IMR-90 (cell line): Measurements from ENCODE around the gene ATP5F1D. TPM values are rescaled to one million over a fixed set of nuclear protein-coding genes. Genes with fewer than 3 reads are reported as not detected.

ENCODE experiments used
- ATAC-seq: fragments of 200-7000 bp; cut with Tn5 transposase; 2 replicates; pipeline ENCODE4 v1.9.1; 2020; ENCODE audit warnings: low read depth, mild to moderate bottlenecking, moderate library complexity
- BruUV-seq: library from RNA; stranded (reverse); fragments of 400-500 nt; replicated peaks from 2 replicates; lab custom pipeline; 2021; lab: Mats Ljungman, UMichigan
- CTCF ChIA-PET: fragments of 300-600 bp; formaldehyde crosslinking; extraction: SDS; loops from one replicate; lab custom pipeline; 2021; ENCODE audit warnings: antibody characterized with exemption; lab: Yijun Ruan, JAX
- POLR2A ChIA-PET: fragments of 300-600 bp; sonication (Branson Sonifier 250); formaldehyde crosslinking; loops from one replicate; lab custom pipeline; 2022; ENCODE audit warnings: antibody characterized with exemption; ENCODE audit not compliant: unreplicated experiment; lab: Charles Lee
- DNase-seq: peaks from one replicate; pipeline ENCODE4 v3.0.0; 2013
- H2AFZ ChIP-seq: replicated peaks from 2 replicates; pipeline ENCODE3; 2013; ENCODE audit warnings: low read length, mild to moderate bottlenecking; ENCODE audit not compliant: poor library complexity
- H2AK5ac ChIP-seq: 2 replicates; pipeline ENCODE4 v1.6.1; 2013; ENCODE audit warnings: low read depth, low read length, inconsistent platforms
- H2AK9ac ChIP-seq: replicated peaks from 2 replicates; pipeline ENCODE3; 2013; ENCODE audit warnings: mild to moderate bottlenecking, low read depth, low read length, moderate library complexity; ENCODE audit not compliant: poor library complexity
- H2BK120ac ChIP-seq: 2 replicates; pipeline ENCODE4 v1.6.1; 2013; ENCODE audit warnings: low read depth, low read length, inconsistent platforms
- H2BK15ac ChIP-seq: 3 replicates; pipeline ENCODE4 v1.6.1; 2013; ENCODE audit warnings: low read depth, low read length, inconsistent platforms
- H2BK20ac ChIP-seq: 2 replicates; pipeline ENCODE4 v1.6.1; 2013; ENCODE audit warnings: low read depth, mild to moderate bottlenecking, inconsistent platforms, low read length, moderate library complexity
- H2BK5ac ChIP-seq: 2 replicates; pipeline ENCODE4 v1.6.1; 2013; ENCODE audit warnings: mild to moderate bottlenecking, low read depth, low read length, inconsistent platforms; ENCODE audit not compliant: poor library complexity, severe bottlenecking
- H3K14ac ChIP-seq: replicated peaks from 2 replicates; pipeline ENCODE4 v1.6.1; 2013; ENCODE audit warnings: low read depth, low read length, inconsistent platforms
- H3K18ac ChIP-seq: 2 replicates; pipeline ENCODE4 v1.6.1; 2013; ENCODE audit warnings: low read depth, low read length, control low read depth
- H3K23ac ChIP-seq: 2 replicates; pipeline ENCODE4 v1.6.1; 2013; ENCODE audit warnings: low read depth, low read length, inconsistent platforms
- H3K27ac ChIP-seq: 2 replicates; pipeline ENCODE4 v1.5.1; 2013; ENCODE audit warnings: mild to moderate bottlenecking, control low read depth, low read length; ENCODE audit not compliant: insufficient read depth
- H3K27me3 ChIP-seq: 2 replicates; pipeline ENCODE4 v1.6.1; 2013; ENCODE audit warnings: low read length; ENCODE audit not compliant: control insufficient read depth, insufficient read depth
- H3K36me3 ChIP-seq: 2 replicates; pipeline ENCODE4 v1.6.1; 2013; ENCODE audit warnings: low read length, mixed read lengths; ENCODE audit not compliant: control insufficient read depth, insufficient read depth
- H3K4ac ChIP-seq: 2 replicates; pipeline ENCODE4 v1.6.1; 2013; ENCODE audit warnings: low read depth, low read length, inconsistent platforms
- H3K4me1 ChIP-seq: 2 replicates; pipeline ENCODE4 v1.6.1; 2013; ENCODE audit warnings: low read length, mixed read lengths; ENCODE audit not compliant: control insufficient read depth, insufficient read depth
- H3K4me2 ChIP-seq: 2 replicates; pipeline ENCODE4 v1.6.1; 2013; ENCODE audit warnings: low read depth, mild to moderate bottlenecking, control low read depth, low read length, moderate library complexity
- H3K4me3 ChIP-seq: 2 replicates; pipeline ENCODE4 v1.5.1; 2013; ENCODE audit warnings: low read depth, mild to moderate bottlenecking, control low read depth, low read length, moderate library complexity; ENCODE audit not compliant: insufficient read depth
- H3K56ac ChIP-seq: 2 replicates; pipeline ENCODE4 v1.6.1; 2013; ENCODE audit warnings: low read length, inconsistent platforms; ENCODE audit not compliant: insufficient read depth; ENCODE audit errors: extremely low read depth
- H3K79me1 ChIP-seq, 2 experiments: 2 replicates each; pipeline ENCODE4 v1.6.1; 2013; ENCODE audit warnings: low read length in 2 of 2, inconsistent platforms in 1 of 2, low read depth in 1 of 2
- H3K9ac ChIP-seq: 2 replicates; pipeline ENCODE4 v1.6.1; 2013; ENCODE audit warnings: low read depth, low read length, control low read depth
- H3K9me1 ChIP-seq: 2 replicates; pipeline ENCODE4 v1.6.1; 2013; ENCODE audit warnings: low read length, inconsistent platforms; ENCODE audit not compliant: insufficient read depth
- H3K9me3 ChIP-seq: 2 replicates; pipeline ENCODE4 v1.6.1; 2013; ENCODE audit warnings: low read length; ENCODE audit not compliant: control insufficient read depth, insufficient read depth
- H4K20me1 ChIP-seq: 2 replicates; pipeline ENCODE4 v1.6.1; 2013; ENCODE audit warnings: low read length, inconsistent platforms; ENCODE audit not compliant: insufficient read depth
- H4K5ac ChIP-seq: 2 replicates; pipeline ENCODE4 v1.6.1; 2013; ENCODE audit warnings: mild to moderate bottlenecking, low read depth, low read length, control low read depth
- H4K8ac ChIP-seq, 2 experiments: 2 replicates each; pipeline ENCODE4 v1.6.1; 2013; ENCODE audit warnings: low read depth in 2 of 2, low read length in 2 of 2, control low read depth in 1 of 2, inconsistent platforms in 1 of 2
- H4K91ac ChIP-seq: 2 replicates; pipeline ENCODE4 v1.6.1; 2013; ENCODE audit warnings: low read depth, low read length, inconsistent platforms; ENCODE audit not compliant: insufficient read depth
- BHLHE40 ChIP-seq: fragments of 150-350 bp; IDR thresholded peaks from 2 replicates; pipeline ENCODE4 v1.6.1; 2016; ENCODE audit warnings: mild to moderate bottlenecking, low read depth, low read length
- CHD1 ChIP-seq: IDR thresholded peaks from 2 replicates; pipeline ENCODE4 v1.6.1; 2012; ENCODE audit warnings: low read depth, low read length, improper control_type of control experiment
- FOS ChIP-seq: fragments of 150-350 bp; IDR thresholded peaks from 2 replicates; pipeline ENCODE4 v1.6.1; 2016; ENCODE audit warnings: low read depth, low read length
- MAZ ChIP-seq: IDR thresholded peaks from 2 replicates; pipeline ENCODE4 v1.6.1; 2012; ENCODE audit warnings: low read depth, mild to moderate bottlenecking, low read length, improper control_type of control experiment, moderate library complexity, borderline replicate concordance
- MXI1 ChIP-seq: IDR thresholded peaks from 2 replicates; pipeline ENCODE4 v1.6.1; 2012; ENCODE audit warnings: low read depth, mild to moderate bottlenecking, low read length, moderate library complexity, borderline replicate concordance
- NFE2L2 ChIP-seq: fragments of 150-350 bp; IDR thresholded peaks from 2 replicates; pipeline ENCODE4 v1.6.1; 2016; ENCODE audit warnings: low read depth, mild to moderate bottlenecking, low read length
- RCOR1 ChIP-seq: IDR thresholded peaks from 2 replicates; pipeline ENCODE4 v1.6.1; 2012; ENCODE audit warnings: mild to moderate bottlenecking, low read length, improper control_type of control experiment; ENCODE audit not compliant: insufficient replicate concordance
- USF2 ChIP-seq: fragments of 150-350 bp; IDR thresholded peaks from 2 replicates; pipeline ENCODE4 v1.6.1; 2017; ENCODE audit warnings: mild to moderate bottlenecking, antibody characterized with exemption, low read length, low read depth
- WGBS, 2 experiments: methylation state at CpG; one replicate each; pipeline versions ENCODE4 v1.1.5 to v1.1.7; 2013; ENCODE audit warnings: missing lambda C conversion rate in 2 of 2; ENCODE audit not compliant: insufficient read length in 1 of 2; ENCODE audit errors: extremely low coverage in 2 of 2; 5-methylcytosine and 5-hydroxymethylcytosine counted together
- dilution Hi-C: fragments of 300-500 bp; cut with HindIII; formaldehyde crosslinking; loops from one replicate; pipeline ENCODE4 v1.14.3; 2018; ENCODE audit warnings: low sequenced_read_pairs; ENCODE audit not compliant: unreplicated experiment
- in situ Hi-C: fragments of 300-500 bp; cut with MboI; formaldehyde crosslinking; loops from 3 replicates; pipeline ENCODE4 v1.14.3; 2019; ENCODE audit warnings: low sequenced_read_pairs, inconsistent platforms, mixed read lengths
- intact Hi-C: fragments of 100-400 bp; cut with micrococcal nuclease; formaldehyde crosslinking; loops from 2 replicates; pipeline ENCODE4 v1.10.0; 2022
- polyA plus RNA-seq, 3 experiments: library from polyadenylated mRNA; depleted of rRNA; stranded (reverse); fragments of >200 nt; gene quantifications; 2 replicates each; pipeline ENCODE4 v1.2.3, GENCODE V29; 2012; ENCODE audit warnings: low replicate concordance in 1 of 3
- total RNA-seq: library from RNA; depleted of rRNA; stranded (reverse); fragments of >200 nt; gene quantifications from 2 replicates; pipeline ENCODE4 v1.2.3, GENCODE V29; 2012

The ATP5F1D gene
- total and polyA plus RNA-seq, 2 of the 4 experiments (the other 2 are of a cell fraction), result 7.3 to 140 TPM

- H3K9ac ChIP-seq, result no peak overlapping the region
- WGBS, 2 experiments, result 96% methylated on average over 11 of the region's 25 CpGs; no CpG with 5 or more reads in 1 of the 2 experiments
- intact Hi-C loops, result loop anchor here (1.0 to 5.0 kb wide), 4 partner anchors 83 to 128 kb away; partner anchors contain the start of genes DAZAP1 and NDUFS7
- H3K27me3 ChIP-seq, result peaks cover 6% of the 10 kb centered on the region; the same call in 1 of the 2 replicates
- no peaks in the 10 kb centered on the region for H3K9me3 ChIP-seq
- peaks cover 12 to 33% of the 10 kb centered on the region in 2 experiments; a peak in 3 of 4 replicates for H3K79me1 ChIP-seq
- TF ChIP-seq RCOR1, result no peak
- TF ChIP-seq USF2, result no peak
- TF ChIP-seq NFE2L2, result no peak
- no peak for TF ChIP-seq FOS
- TF ChIP-seq CHD1, result no peak
- TF ChIP-seq BHLHE40, result no peak
- no peak for TF ChIP-seq MXI1
- TF ChIP-seq MAZ, result no peak
- no peak overlapping the region for H3K14ac ChIP-seq
- peak overlapping the region; percentile 80 for H2AK9ac ChIP-seq
- H2BK15ac ChIP-seq, result no peak overlapping the region
- H2AFZ ChIP-seq, result no peak overlapping the region
- H3K9me1 ChIP-seq, result no peaks in the 10 kb centered on the region
- no peak overlapping the region for H3K23ac ChIP-seq
- H3K27ac ChIP-seq, result no peak overlapping the region
- DNase-seq (no peak), ATAC-seq (no peak)
- in situ Hi-C loops, result no loop called here
- CTCF ChIA-PET, result interaction anchor here (0.6 to 1.7 kb wide), 6 partner anchors 9 to 96 kb away, joined by 3 to 8 read pairs (median 3); partner anchors contain the start of gene CIRBP
- H3K4me1 ChIP-seq, result peaks cover 13% of the 10 kb centered on the region
- no peak overlapping the region for H2AK5ac ChIP-seq
- dilution Hi-C loops, result no loop called here
- H4K8ac ChIP-seq, result no peak overlapping the region
- BruUV-seq, result no TSS peak
- H3K56ac ChIP-seq, result no peak overlapping the region
- H4K20me1 ChIP-seq, result peaks cover 30% of the 10 kb centered on the region
- no peak overlapping the region for H3K4ac ChIP-seq
- no peak overlapping the region for H2BK20ac ChIP-seq
- no peak overlapping the region for H2BK120ac ChIP-seq
- POLR2A ChIA-PET, result no interaction called here
- H2BK5ac ChIP-seq, result no peak overlapping the region
- no peak overlapping the region for H3K4me3 ChIP-seq
- H3K36me3 ChIP-seq, result peaks cover 20% of the 10 kb centered on the region
- no peak overlapping the region for H3K18ac ChIP-seq
- no peak overlapping the region for H4K91ac ChIP-seq
- H3K4me2 ChIP-seq, result no peak overlapping the region
- H4K5ac ChIP-seq, result no peak overlapping the region
Measured at GRCh38 chr19:1278713-1279660, 37.4 kb downstream of the ATP5F1D start.
